SK-N-MC (cell line): ENCODE data around the gene KAT6B.

Experiments
- EZH2 ChIP-seq: fragments of 200-600 bp; sonication (generic); IDR thresholded peaks from one replicate; pipeline ENCODE4 v1.6.1; 2017; ENCODE audit warnings: antibody characterized with exemption
- POLR2AphosphoS5 ChIP-seq: IDR thresholded peaks from 2 replicates; pipeline ENCODE4 v1.6.1; 2012; ENCODE audit warnings: mild to moderate bottlenecking, low read depth, low read length, borderline replicate concordance

DNA sequence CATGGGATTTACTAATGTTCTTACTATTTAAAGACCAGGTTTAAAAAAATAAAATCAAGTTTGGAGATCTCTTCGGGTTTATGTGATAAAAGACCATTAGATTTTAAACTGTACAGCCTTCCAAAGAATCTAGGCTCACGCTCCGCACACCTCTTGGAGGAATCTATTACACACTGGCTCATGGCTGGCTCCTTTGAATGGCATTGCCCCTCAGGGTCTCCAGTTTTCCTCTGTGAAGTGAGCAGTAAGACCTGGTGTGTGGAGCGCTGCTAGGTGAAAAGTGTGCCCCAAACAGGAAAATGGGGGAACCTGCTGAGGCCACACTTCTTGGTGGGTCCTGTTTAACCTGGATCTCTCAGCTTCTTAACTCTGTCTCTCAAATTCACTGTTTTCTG lies 142.3 kb downstream of the KAT6B start:
- no peak for TF ChIP-seq EZH2
- no peak for TF ChIP-seq POLR2AphosphoS5
